H1 (cell line): ENCODE results near the gene TMEM174. TPM values are rescaled to one million over a fixed set of nuclear protein-coding genes. Genes with fewer than 3 reads are reported as not detected.

Experiments used
- CTCF ChIA-PET: fragments of 300-600 bp; sonication (Branson Sonifier 250); formaldehyde crosslinking; loops from one replicate; lab custom pipeline; 2021; ENCODE audit not compliant: partially characterized antibody; lab: Charles Lee
- POLR2A ChIA-PET: fragments of 300-600 bp; sonication (Branson Sonifier 250); formaldehyde crosslinking; loops from one replicate; lab custom pipeline; 2021; ENCODE audit warnings: inconsistent platforms; ENCODE audit not compliant: partially characterized antibody; lab: Charles Lee
- DNase-seq, 2 experiments: peaks; one replicate each; pipeline versions ENCODE4 v3.0.0 to v3.0.0-alpha.2; 2010 to 2022; ENCODE audit warnings: low spot score in 2 of 2, low read depth in 1 of 2, mixed read lengths in 1 of 2
- FAIRE-seq: peaks from 2 replicates; lab custom pipeline; 2011; peaks lifted over from hg19 to GRCh38; lab: Jason Lieb, UNC
- H2AFZ ChIP-seq: 2 replicates; pipeline ENCODE4 v1.8.1; 2012; ENCODE audit warnings: low read length, inconsistent platforms
- H2AK5ac ChIP-seq: 2 replicates; pipeline ENCODE4 v1.6.1; 2013; ENCODE audit warnings: low read depth, low read length
- H2BK120ac ChIP-seq: replicated peaks from 2 replicates; pipeline ENCODE3; 2013; ENCODE audit warnings: low read depth, low read length, inconsistent platforms
- H2BK12ac ChIP-seq: 2 replicates; pipeline ENCODE4 v1.6.1; 2013; ENCODE audit warnings: low read depth, low read length
- H2BK15ac ChIP-seq: 2 replicates; pipeline ENCODE4 v1.6.1; 2013; ENCODE audit warnings: low read length
- H2BK20ac ChIP-seq: 2 replicates; pipeline ENCODE4 v1.6.1; 2013; ENCODE audit warnings: low read length
- H2BK5ac ChIP-seq: 2 replicates; pipeline ENCODE4 v1.6.1; 2013; ENCODE audit warnings: low read depth, low read length
- H3K14ac ChIP-seq: 2 replicates; pipeline ENCODE4 v1.6.1; 2013; ENCODE audit warnings: inconsistent platforms; ENCODE audit not compliant: insufficient read length
- H3K18ac ChIP-seq: 2 replicates; pipeline ENCODE4 v1.6.1; 2013; ENCODE audit warnings: low read length; ENCODE audit errors: extremely low read depth
- H3K23ac ChIP-seq: 2 replicates; pipeline ENCODE4 v1.6.1; 2013; ENCODE audit warnings: inconsistent platforms; ENCODE audit not compliant: insufficient read length
- H3K23me2 ChIP-seq: 2 replicates; pipeline ENCODE4 v1.6.1; 2013; ENCODE audit warnings: low read depth, low read length
- H3K27ac ChIP-seq: 2 replicates; pipeline ENCODE4 v1.6.1; 2011; ENCODE audit warnings: low read depth, low read length, inconsistent platforms
- H3K27me3 ChIP-seq, 4 experiments: replicated peaks in 1 of 4; 1 replicate in 1 of 4; 2 replicates in 3 of 4; pipeline versions ENCODE4 v1.6.1 to v1.8.1; 2011 to 2013; ENCODE audit warnings: low read length in 3 of 4, mild to moderate bottlenecking in 3 of 4, inconsistent platforms in 2 of 4, mixed read lengths in 2 of 4, moderate library complexity in 1 of 4; ENCODE audit not compliant: control insufficient read depth in 3 of 4, insufficient read depth in 3 of 4; ENCODE audit errors: extremely low read depth in 1 of 4
- H3K36me3 ChIP-seq, 4 experiments: 2 replicates each; pipeline versions ENCODE4 v1.6.1 to v1.8.1; 2011 to 2013; ENCODE audit warnings: mild to moderate bottlenecking in 4 of 4, low read length in 3 of 4, moderate library complexity in 2 of 4, control low read depth in 1 of 4, inconsistent platforms in 1 of 4; ENCODE audit not compliant: insufficient read depth in 4 of 4, control insufficient read depth in 2 of 4
- H3K4ac ChIP-seq: replicated peaks from 2 replicates; pipeline ENCODE3; 2013; ENCODE audit warnings: low read length, low read depth, mixed read lengths, inconsistent platforms; ENCODE audit not compliant: insufficient read length
- H3K4me1 ChIP-seq, 4 experiments: replicated peaks in 1 of 4; 1 replicate in 1 of 4; 2 replicates in 3 of 4; pipeline versions ENCODE4 v1.6.1 to v1.8.1; 2011 to 2013; ENCODE audit warnings: low read length in 3 of 4, inconsistent platforms in 2 of 4, mixed read lengths in 1 of 4; ENCODE audit not compliant: insufficient read depth in 4 of 4, control insufficient read depth in 3 of 4
- H3K4me2 ChIP-seq, 2 experiments: 2 replicates each; pipeline versions ENCODE4 v1.6.1 to v1.8.1; 2011 to 2013; ENCODE audit warnings: low read depth in 2 of 2, low read length in 2 of 2, control low read depth in 1 of 2, inconsistent platforms in 1 of 2, mild to moderate bottlenecking in 1 of 2; ENCODE audit not compliant: insufficient read depth in 1 of 2
- H3K4me3 ChIP-seq, 4 experiments: fragments of 200-600, 300-600 bp in 1 of 4; sonication (generic), shearing (Covaris generic), sonication (Bioruptor Twin) in 1 of 4; 2 replicates each; pipeline versions ENCODE4 v1.5.1 to v1.8.1; 2011 to 2016; ENCODE audit warnings: low read length in 4 of 4, low read depth in 3 of 4, control low read depth in 2 of 4, inconsistent platforms in 2 of 4, mild to moderate bottlenecking in 2 of 4, mixed read lengths in 1 of 4, moderate library complexity in 1 of 4; ENCODE audit not compliant: insufficient read depth in 2 of 4; ENCODE audit errors: extremely low read depth in 1 of 4
- H3K56ac ChIP-seq: replicated peaks from 2 replicates; pipeline ENCODE3; 2013; ENCODE audit warnings: low read depth, mild to moderate bottlenecking, mixed read lengths, low read length, inconsistent platforms; ENCODE audit not compliant: insufficient read length
- H3K79me1 ChIP-seq: 2 replicates; pipeline ENCODE4 v1.6.1; 2013; ENCODE audit warnings: low read depth, low read length, control low read depth
- H3K79me2 ChIP-seq, 2 experiments: 2 replicates each; pipeline versions ENCODE4 v1.6.1 to v1.8.1; 2012 to 2013; ENCODE audit warnings: low read length in 2 of 2, mild to moderate bottlenecking in 2 of 2, inconsistent platforms in 1 of 2; ENCODE audit not compliant: insufficient read depth in 2 of 2, control insufficient read depth in 1 of 2
- H3K9ac ChIP-seq, 4 experiments: replicated peaks in 1 of 4; 1 replicate in 1 of 4; 2 replicates in 3 of 4; pipeline versions ENCODE4 v1.6.1 to v1.8.1; 2011 to 2013; ENCODE audit warnings: low read depth in 3 of 4, low read length in 3 of 4, control low read depth in 2 of 4, mild to moderate bottlenecking in 2 of 4, moderate library complexity in 2 of 4, inconsistent platforms in 1 of 4; ENCODE audit errors: extremely low read depth in 1 of 4
- H3K9me3 ChIP-seq, 2 experiments: 2 replicates each; pipeline versions ENCODE4 v1.6.1 to v1.8.1; 2012 to 2013; ENCODE audit warnings: mild to moderate bottlenecking in 2 of 2, moderate library complexity in 2 of 2, control low read depth in 1 of 2, inconsistent platforms in 1 of 2, low read depth in 1 of 2, low read length in 1 of 2, mixed read lengths in 1 of 2; ENCODE audit not compliant: insufficient read depth in 2 of 2
- H4K20me1 ChIP-seq, 2 experiments: replicated peaks in 1 of 2; 2 replicates each; pipeline versions ENCODE3 to v1.8.1; 2011 to 2013; ENCODE audit warnings: inconsistent platforms in 2 of 2, low read length in 2 of 2, mild to moderate bottlenecking in 1 of 2; ENCODE audit not compliant: insufficient read depth in 2 of 2, control insufficient read depth in 1 of 2
- H4K5ac ChIP-seq: 2 replicates; pipeline ENCODE4 v1.6.1; 2013; ENCODE audit warnings: low read length, low read depth, mixed read lengths, inconsistent platforms; ENCODE audit not compliant: insufficient read length
- H4K8ac ChIP-seq: 2 replicates; pipeline ENCODE4 v1.8.0; 2013; ENCODE audit warnings: mild to moderate bottlenecking, moderate library complexity, low read length, inconsistent platforms; ENCODE audit not compliant: insufficient read depth; ENCODE audit errors: extremely low read depth
- H4K91ac ChIP-seq: replicated peaks from 2 replicates; pipeline ENCODE3; 2013; ENCODE audit warnings: low read length, mixed read lengths, inconsistent platforms; ENCODE audit not compliant: insufficient read length
- BRCA1 ChIP-seq: IDR thresholded peaks from 2 replicates; pipeline ENCODE4 v1.6.1; 2012; ENCODE audit warnings: low read depth, low read length, improper control_type of control experiment
- CBX5 ChIP-seq: fragments of 300-800, 300-1000 bp; sonication (generic); IDR thresholded peaks from 2 replicates; pipeline ENCODE4 v1.7.1; 2016; ENCODE audit warnings: antibody characterized with exemption, low read length, low read depth
- CBX8 ChIP-seq: fragments of 300-800, 300-1000 bp; sonication (generic); IDR thresholded peaks from 2 replicates; pipeline ENCODE4 v1.7.1; 2016; ENCODE audit warnings: low read depth, low read length, borderline replicate concordance
- CEBPB ChIP-seq: IDR thresholded peaks from 2 replicates; pipeline ENCODE4 v1.6.1; 2012; ENCODE audit warnings: low read depth, low read length
- CHD1 ChIP-seq: IDR thresholded peaks from 2 replicates; pipeline ENCODE4 v1.6.1; 2012; ENCODE audit warnings: low read depth, low read length, improper control_type of control experiment
- GTF2F1 ChIP-seq: IDR thresholded peaks from 2 replicates; pipeline ENCODE4 v1.6.1; 2012; ENCODE audit warnings: low read depth, low read length, improper control_type of control experiment, borderline replicate concordance
- POLR2A ChIP-seq, 2 experiments: IDR thresholded peaks; 1 replicate in 1 of 2; 2 replicates in 1 of 2; pipeline ENCODE4 v1.6.1; 2011; ENCODE audit warnings: low read depth in 2 of 2, low read length in 2 of 2, mild to moderate bottlenecking in 2 of 2; ENCODE audit errors: control extremely low read depth in 1 of 2
- SIN3A ChIP-seq, 2 experiments: IDR thresholded peaks in 1 of 2; conservative IDR thresholded peaks in 1 of 2; 2 replicates each; pipeline ENCODE4 v1.6.1; 2011 to 2012; ENCODE audit warnings: low read length in 2 of 2, improper control_type of control experiment in 1 of 2, low read depth in 1 of 2, mild to moderate bottlenecking in 1 of 2
- SIRT6 ChIP-seq: IDR thresholded peaks from one replicate; pipeline ENCODE4 v1.7.1; 2012; ENCODE audit warnings: low read length, inconsistent platforms
- SP2 ChIP-seq: IDR thresholded peaks from 2 replicates; pipeline ENCODE4 v1.6.1; 2012; ENCODE audit warnings: mild to moderate bottlenecking, low read length, inconsistent platforms
- TAF7 ChIP-seq: optimal IDR thresholded peaks from 2 replicates; pipeline ENCODE3; 2011; ENCODE audit warnings: low read depth, mild to moderate bottlenecking, inconsistent platforms, low read length, moderate library complexity, borderline replicate concordance
- TBP ChIP-seq: IDR thresholded peaks from 2 replicates; pipeline ENCODE4 v1.6.1; 2011; ENCODE audit warnings: low read depth, low read length, improper control_type of control experiment
- TCF12 ChIP-seq: IDR thresholded peaks from 2 replicates; pipeline ENCODE4 v1.6.1; 2011; ENCODE audit warnings: low read depth, mild to moderate bottlenecking, low read length
- USF2 ChIP-seq: IDR thresholded peaks from 2 replicates; pipeline ENCODE4 v1.6.1; 2011; ENCODE audit warnings: low read length, improper control_type of control experiment
- WGBS, 2 experiments: shearing (Covaris generic) in 1 of 2; methylation state at CpG; one replicate each; pipeline versions ENCODE4 v1.1.6 to v1.1.7; 2013 to 2015; ENCODE audit warnings: low lambda C conversion rate in 2 of 2, mixed read lengths in 2 of 2, inconsistent platforms in 1 of 2, low coverage in 1 of 2, missing lambda C conversion rate in 1 of 2; ENCODE audit not compliant: insufficient replicate concordance in 2 of 2, insufficient coverage in 1 of 2, insufficient read length in 1 of 2; ENCODE audit errors: extremely low coverage in 1 of 2, missing lambda C conversion rate in 1 of 2; 5-methylcytosine and 5-hydroxymethylcytosine counted together
- polyA plus RNA-seq, 7 experiments: library from polyadenylated mRNA; depleted of rRNA in 3 of 7; stranded (reverse) in 5 of 7; unstranded in 2 of 7; fragments of >200 nt in 5 of 7; fragments of 200-250 nt in 2 of 7; gene quantifications; 1 replicate in 5 of 7; 2 replicates in 1 of 7; 4 replicates in 1 of 7; pipeline versions ENCODE4 v1.2.1 to v1.2.3, GENCODE V29; 2011 to 2013; ENCODE audit warnings: missing spikeins in 2 of 7, mixed read lengths in 2 of 7
- total RNA-seq: library from RNA; stranded (reverse); fragmentation: NEBNext Ultra II Directional; extraction: Animal tissue kit (Norgen Biotek cat#: 25700); gene quantifications from 2 replicates; pipeline ENCODE4 v1.2.1, GENCODE V29; 2021

The TMEM174 gene
- total and polyA plus RNA-seq, 2 of the 8 experiments (the other 6 are each of a cell fraction or from before 2014, with no cell fraction given) = not detected

- no peaks in the 10 kb centered on the region for H3K79me2 ChIP-seq
- H3K4me3 ChIP-seq = no peak overlapping the region
- 0 out of 7 replicates have a peak, but pooled peaks cover 0 to 2% (median 0%) of the 10 kb centered on the region in 4 experiments for H3K4me1 ChIP-seq
- no peaks in the 10 kb centered on the region for H3K27me3 ChIP-seq
- no peak overlapping the region for H4K5ac ChIP-seq
- no peak overlapping the region for H3K9ac ChIP-seq
- no peak overlapping the region for H2BK12ac ChIP-seq
- H4K20me1 ChIP-seq = no peaks in the 10 kb centered on the region
- H3K9me3 ChIP-seq = no peaks in the 10 kb centered on the region
- no peak overlapping the region for H2BK15ac ChIP-seq
- 96% methylated on average over 4 of the region's 4 CpGs; no CpG with 5 or more reads in 1 of the 2 experiments for WGBS, 2 experiments
- H2AFZ ChIP-seq = no peak overlapping the region
- no peak overlapping the region for H2BK20ac ChIP-seq
- no peak overlapping the region for H3K14ac ChIP-seq
- H4K8ac ChIP-seq = no peak overlapping the region
- no peaks in the 10 kb centered on the region for H3K36me3 ChIP-seq
- no peaks in the 10 kb centered on the region for H3K79me1 ChIP-seq
- H3K56ac ChIP-seq = no peak overlapping the region
- ChIA-PET CTCF (interaction anchor here (0.7 to 2.0 kb wide), 3 partner anchors 10 to 232 kb away, joined by 3 to 15 read pairs (median 3); no protein-coding TSS in a partner anchor), POLR2A (no interaction called here)
- FAIRE-seq (no peak), DNase-seq (no peak)
- H3K27ac ChIP-seq = no peak overlapping the region
- H3K4me2 ChIP-seq = no peak overlapping the region
- no peak overlapping the region for H3K4ac ChIP-seq
- H4K91ac ChIP-seq = no peak overlapping the region
- H2BK5ac ChIP-seq = no peak overlapping the region
- H3K23ac ChIP-seq = no peak overlapping the region
- no peak overlapping the region for H2BK120ac ChIP-seq
- H3K23me2 ChIP-seq = no peaks in the 10 kb centered on the region
- no peak overlapping the region for H3K18ac ChIP-seq
- H2AK5ac ChIP-seq = no peak overlapping the region
- TF ChIP-seq TCF12 (no peak), GTF2F1 (no peak), CBX8 (no peak), BRCA1 (no peak), CEBPB (no peak), SIN3A (conservative IDR thresholded peaks at IDR 0.05 in 1 of 2, IDR thresholded peaks at IDR 0.05 in 1 of 2; ENCODE audit: low read depth in 1 of 2, low read length in 2 of 2) (no peak), SP2 (no peak), CBX5 (no peak), SIRT6 (no peak), TBP (no peak), TAF7 (no peak), POLR2A (IDR thresholded peaks at IDR 0.05; ENCODE audit: control extremely low read depth in 1 of 2, low read depth in 2 of 2, low read length in 2 of 2) (no peak), CHD1 (no peak), USF2 (no peak)
Measured at GRCh38 chr5:73160239-73160671, 12.7 kb upstream of the TMEM174 start.
